Activated naive CD4-positive, alpha-beta T cell treated with anti-CD3 and anti-CD28 coated beads, Interleukin-2, amount 50 U/mL, for 16 hours (primary cell): ENCODE measurements around the gene PDE3B.
"Not testable (repeated sequence)": the region's sequence is repeated elsewhere in the genome, so short reads cannot be mapped to it uniquely, and the experiment has no call there.

Source experiments
- DNase-seq: peaks from one replicate; pipeline ENCODE4 v3.0.0-alpha.2; 2020

The PDE3B gene

DNA sequence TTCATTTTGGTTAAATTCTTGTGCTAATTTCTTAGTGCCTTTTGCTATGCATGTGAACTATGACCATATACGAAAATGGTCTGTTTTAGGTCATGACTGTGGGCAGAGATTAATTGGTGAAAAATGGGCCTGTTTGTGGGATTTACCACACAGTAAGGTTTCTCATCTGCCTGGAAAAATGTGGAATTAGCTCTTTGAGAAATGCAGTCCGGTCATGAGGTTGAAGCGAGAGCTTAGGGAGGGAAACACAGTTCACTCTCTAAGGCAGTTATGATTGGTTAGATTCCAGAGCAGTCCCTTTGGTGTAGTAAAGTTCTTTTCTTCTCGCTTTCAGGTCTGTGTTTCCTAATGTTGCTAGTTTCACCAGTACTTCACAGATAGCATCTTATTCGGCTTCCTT, 1.2 kb upstream of the PDE3B start:
- DNase-seq: no peak

DNA sequence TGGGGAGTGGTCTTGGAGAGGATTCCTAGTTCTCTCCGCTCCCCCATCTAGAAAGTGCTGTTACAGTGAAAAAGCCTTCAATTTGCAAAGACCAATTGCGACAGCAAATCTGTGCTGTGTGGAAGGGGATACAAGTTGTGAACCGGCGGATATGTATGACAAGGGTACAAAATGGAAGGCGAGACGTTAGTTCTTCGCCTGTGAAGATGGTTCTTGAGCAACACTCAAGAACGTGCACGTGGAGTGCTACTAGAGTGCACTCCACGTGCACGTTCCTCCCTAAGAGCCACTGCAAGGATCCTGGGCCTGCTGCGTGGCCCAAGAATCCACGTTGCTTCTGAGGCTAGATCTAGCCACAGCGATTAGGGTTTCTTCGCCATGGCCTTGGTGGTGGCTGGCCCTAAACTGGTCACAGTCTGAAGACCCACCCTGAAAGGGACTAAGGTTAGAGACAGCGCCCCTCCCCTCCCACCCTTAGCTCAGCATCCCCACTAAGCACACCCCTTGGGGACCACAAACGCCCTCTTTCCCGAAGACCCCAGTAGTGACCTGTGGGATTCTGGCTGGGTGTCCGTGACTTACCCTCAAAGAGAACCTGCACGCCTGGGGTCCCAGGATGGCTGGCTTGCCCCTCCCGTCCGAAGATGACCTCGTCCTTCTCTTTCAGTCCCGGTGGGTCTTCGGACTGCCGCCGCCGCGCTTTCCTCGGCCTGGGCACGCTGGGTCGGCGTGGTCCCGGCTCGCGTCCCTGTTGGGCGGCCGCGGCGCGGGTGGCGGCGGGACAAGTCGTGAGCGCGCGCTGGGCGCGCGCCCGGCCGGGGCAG, 519 bp upstream of the PDE3B start:
- DNase-seq: no peak

DNA sequence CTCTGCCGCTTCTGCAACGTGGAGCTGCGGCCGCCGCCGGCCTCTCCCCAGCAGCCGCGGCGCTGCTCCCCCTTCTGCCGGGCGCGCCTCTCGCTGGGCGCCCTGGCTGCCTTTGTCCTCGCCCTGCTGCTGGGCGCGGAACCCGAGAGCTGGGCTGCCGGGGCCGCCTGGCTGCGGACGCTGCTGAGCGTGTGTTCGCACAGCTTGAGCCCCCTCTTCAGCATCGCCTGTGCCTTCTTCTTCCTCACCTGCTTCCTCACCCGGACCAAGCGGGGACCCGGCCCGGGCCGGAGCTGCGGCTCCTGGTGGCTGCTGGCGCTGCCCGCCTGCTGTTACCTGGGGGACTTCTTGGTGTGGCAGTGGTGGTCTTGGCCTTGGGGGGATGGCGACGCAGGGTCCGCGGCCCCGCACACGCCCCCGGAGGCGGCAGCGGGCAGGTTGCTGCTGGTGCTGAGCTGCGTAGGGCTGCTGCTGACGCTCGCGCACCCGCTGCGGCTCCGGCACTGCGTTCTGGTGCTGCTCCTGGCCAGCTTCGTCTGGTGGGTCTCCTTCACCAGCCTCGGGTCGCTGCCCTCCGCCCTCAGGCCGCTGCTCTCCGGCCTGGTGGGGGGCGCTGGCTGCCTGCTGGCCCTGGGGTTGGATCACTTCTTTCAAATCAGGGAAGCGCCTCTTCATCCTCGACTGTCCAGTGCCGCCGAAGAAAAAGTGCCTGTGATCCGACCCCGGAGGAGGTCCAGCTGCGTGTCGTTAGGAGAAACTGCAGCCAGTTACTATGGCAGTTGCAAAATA, 816 bp downstream of the PDE3B start:
- DNase-seq: peak; percentile 55

DNA sequence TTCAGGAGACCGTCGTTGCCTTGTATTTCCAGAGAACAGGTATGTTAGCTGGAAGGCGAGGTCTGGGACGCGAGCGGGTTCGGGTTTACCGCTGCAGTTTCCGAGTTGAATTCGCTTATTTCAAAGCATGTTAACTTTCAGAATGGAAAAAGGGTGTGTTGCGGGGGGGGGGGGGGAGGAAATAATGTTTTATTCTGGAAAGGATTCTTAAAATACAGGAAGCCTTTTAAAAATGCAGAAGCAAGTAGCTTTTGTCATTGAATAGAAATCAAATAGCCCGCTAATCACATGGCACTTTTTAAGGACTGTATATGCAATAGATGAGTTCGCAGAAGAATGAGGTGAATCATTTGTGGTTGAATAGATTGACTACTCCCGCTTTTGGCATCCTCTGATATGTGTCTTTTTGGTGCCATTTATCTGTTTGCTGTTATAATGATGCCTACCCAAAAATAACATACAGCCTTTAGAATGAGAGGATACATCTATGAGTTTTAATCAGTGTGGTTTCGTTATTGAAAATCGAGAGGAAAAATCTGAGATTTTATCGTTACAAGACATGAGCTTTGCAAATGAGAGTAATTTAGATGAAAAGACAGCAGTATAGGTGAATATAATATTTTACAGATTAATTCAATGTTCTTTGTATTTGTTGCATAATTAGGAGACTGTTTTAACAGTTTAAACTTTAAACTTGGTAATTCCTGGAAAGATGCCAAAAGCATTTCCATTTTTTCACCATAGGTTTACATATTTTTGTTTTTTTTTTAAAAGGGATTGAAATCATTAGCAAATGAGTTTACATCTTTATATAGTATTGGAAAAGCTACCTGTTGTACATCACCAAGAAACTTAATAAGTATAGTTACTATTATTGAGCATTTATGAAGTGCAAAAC, 1.7 kb downstream of the PDE3B start:
- peak; percentile 31 for DNase-seq

DNA sequence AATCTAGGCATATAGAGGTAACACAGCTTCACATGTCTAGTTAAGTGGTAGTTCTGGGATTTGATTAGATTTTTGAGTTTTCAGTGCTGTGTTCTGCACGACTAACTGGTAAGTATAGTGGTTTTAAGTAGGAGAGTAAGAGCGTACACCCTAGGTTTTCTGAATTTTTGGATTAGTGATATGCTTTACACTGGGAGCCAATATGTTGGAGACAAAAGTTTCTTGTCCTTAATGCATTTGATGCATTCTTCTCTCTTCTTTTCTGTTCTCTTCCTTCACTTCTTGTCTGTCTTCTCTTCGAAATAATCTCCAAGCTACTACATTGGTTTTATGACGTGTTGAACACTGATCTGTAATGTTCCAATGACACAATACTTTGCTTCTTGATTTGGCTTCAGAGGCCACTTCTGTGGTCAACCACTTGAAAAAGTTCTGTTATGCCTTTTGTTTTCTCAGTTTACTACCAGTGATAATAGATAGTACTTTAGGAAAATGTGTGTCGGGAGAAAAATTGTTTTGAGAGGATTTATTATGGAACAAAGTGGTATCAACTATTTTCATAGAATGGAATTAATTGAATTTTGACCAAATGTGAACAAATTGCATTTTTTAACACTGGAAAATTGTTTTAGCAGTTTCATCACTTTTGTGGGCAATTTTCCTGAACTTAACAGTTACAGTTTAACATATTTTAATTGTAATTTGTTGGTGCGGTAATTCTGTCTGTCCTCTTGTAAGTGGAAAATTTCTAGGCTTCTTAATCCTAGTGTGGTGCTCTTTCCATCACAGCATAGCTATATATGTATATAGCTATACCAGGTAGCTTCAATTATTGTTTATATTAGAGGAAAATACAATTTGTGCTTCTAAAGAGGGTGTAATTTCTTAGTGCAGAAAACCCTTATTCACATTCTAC, 2.6 kb downstream of the PDE3B start:
- no peak for DNase-seq

DNA sequence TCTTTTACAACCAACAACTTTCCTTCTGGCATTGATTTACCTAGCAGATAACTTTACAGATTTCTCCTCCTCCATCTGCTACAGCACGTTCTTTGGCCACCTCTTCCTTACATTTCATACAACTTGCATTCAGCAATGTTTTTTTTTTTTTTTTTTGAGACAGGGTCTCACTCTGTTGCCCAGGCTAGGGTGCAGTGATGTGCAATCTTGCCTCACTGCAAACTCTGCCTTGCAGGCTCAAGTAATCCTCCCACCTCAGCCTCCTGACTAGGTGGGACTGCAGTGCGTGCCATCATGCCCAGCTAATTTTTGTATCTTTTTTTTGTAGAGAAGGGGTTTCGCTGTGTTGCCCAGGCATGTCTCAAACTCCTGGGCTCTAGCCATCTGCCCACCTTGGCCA, 6.5 kb downstream of the PDE3B start:
- DNase-seq: no peak

DNA sequence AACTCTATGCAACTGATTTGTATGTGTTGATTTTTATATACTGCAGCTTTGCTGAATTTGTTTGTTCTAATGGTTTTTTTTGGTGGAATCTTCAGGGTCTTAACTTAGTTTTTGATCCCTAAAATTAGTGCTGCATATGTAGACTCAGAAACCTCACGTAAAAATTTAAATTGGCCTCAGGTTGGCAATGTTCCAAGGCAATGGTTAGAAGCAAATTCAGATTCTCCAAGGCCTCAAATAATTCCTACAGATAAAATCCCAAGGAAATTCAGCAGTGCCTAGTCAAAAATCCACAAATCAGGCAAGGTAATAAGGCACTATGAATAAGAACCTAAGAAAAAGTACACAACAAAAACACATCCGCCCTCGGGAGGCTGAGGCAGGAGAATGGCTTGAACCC, 9.5 kb downstream of the PDE3B start:
- no peak for DNase-seq

DNA sequence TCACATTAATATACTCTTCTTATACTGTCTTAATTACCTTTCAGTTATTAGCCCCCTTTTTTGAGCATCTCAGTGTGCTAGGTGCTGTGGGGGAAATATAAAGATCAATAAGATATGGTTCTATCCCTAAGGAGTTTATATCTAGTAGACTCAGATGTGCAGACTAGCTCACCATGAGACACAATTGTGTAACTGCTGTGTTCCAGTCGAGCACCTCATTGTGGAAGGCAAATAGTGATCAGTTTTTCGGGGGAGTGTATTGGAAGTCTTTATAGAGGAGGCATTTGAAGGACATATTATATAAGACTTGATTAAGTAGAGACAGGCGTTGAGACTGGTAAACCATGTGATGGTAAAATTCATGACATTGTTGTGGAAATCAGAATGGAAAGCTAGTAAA, 11.8 kb downstream of the PDE3B start:
- no peak for DNase-seq

DNA sequence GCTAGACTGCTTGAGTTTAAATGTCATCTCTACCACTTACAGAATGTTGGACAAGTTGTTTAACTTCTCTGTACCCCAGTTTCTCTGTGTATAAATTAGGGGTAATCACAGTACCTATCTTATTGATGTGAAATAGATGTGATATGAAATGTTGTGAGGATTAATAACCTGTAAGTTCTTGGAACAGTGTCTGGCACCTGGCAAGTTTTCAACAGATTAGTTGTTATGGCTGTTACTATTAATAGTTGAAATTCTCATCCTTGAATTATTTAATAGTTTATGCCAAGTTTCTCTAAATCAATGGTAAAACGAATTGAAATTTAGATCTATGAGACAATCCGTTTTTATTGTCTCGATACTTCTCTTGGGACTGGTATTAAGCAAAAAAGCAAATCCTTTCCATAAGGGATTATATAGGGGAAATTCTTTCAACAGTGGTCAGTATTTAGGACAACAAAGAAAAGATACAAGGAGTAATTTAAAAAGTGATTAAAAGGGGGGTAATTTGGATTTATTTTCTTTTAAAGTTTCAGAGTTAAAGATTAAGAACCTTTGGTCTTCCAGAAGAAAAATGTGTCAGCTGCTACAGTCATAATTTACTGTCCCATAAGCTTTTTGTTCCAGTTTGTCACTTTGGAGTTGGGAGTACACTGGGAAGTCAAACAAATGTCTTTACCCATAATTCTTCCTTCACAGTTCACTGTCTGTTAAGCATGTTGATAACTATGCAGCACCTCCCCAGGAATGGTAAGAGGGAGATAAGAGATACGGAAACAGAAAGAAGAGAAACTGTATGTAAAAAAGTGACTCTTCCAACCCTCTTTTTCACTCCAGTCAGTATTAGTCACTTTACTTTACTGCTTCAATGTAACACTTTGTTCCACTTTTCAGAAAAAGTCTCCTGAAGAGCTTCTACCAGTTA, 13.2 kb downstream of the PDE3B start:
- DNase-seq: no peak

DNA sequence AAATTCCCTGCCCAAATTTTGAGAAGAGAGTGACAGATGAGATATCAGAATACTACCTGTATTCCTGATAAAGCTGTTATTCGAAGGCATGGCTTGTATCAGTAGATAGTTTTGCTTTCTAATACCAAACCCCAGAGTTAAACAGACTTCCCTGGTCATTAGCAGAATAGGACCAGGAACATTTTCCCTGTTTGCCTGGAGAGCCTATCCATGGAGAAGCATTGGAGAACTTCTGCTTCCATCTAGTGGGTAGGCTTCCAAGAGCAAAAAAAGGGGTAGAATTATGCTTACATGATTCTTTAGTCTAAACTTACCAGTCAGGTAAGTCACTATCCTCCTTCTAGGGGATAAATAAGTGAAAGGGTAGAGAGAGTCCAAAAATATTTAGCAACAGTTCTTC, 14.2 kb downstream of the PDE3B start:
- DNase-seq: no peak

DNA sequence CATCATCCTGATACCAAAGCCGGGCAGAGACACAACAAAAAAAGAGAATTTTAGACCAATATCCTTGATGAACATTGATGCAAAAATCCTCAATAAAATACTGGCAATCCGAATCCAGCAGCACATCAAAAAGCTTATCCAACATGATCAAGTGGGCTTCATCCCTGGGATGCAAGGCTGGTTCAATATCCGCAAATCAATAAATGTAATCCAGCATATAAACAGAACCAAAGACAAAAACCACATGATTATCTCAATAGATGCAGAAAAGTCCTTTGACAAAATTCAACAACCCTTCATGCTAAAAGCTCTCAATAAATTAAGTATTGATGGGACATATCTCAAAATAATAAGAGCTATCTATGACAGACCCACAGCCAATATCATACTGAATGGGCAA, 21.3 kb downstream of the PDE3B start:
- not testable (repeated sequence) for DNase-seq

DNA sequence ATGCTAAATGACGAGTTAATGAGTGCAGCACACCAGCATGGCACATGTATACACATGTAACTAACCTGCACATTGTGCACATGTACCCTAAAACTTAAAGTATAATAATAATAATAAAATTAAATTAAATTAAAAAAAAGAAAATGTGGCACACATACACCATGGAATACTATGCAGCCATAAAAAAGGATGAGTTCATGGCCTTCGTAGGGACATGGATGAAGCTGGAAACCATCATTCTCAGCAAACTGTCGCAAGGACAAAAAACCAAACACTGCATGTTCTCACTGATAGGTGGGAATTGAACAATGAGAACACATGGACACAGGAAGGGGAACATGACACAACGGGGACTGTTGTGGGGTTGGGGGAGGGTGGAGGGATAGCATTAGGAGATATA, 23.7 kb downstream of the PDE3B start:
- not testable (repeated sequence) for DNase-seq

DNA sequence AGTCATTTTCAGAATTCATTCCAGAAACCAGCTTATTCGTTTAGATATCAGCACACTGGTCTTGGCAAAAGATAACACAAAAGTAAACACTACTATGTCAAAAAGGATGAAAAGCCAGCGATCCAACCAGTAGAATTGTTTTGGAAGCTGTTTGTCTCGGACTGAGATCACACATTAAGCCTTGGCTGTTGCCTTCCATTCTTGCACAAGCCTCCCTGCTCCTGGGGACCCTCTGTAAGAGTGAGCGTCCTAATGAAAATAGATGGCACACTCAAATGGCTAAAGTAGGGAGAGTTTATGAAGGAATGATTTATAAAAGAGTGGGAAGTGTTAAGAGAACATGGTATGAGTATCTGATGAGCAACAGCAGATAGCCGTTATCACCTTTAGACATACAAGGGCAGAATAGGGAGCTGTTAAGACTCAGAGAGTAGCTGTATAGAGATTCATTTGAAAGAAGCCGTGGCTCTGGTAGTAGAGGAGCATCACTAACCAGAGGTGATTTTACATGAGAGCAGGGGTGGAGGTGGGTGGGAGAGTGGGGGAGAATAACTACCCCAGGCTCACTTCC, 25.2 kb downstream of the PDE3B start:
- no peak for DNase-seq

DNA sequence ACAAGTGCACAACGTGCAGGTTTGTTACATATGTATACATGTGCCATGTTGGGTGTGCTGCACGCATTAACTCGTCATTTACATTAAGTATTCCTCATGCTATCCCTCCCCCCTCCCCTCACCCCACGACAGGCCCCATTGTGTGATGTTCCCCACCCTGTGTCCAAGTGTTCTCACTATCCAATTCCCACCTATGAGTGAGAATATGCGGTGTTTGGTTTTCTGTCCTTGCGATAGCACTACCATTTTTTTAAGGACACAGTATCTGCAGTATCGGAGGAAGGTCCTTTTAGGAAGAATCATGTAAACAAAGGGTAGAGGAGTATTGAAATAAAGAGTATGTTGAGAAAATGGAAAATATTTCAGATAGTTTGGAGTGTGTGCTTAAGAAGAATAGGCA, 25.9 kb downstream of the PDE3B start:
- DNase-seq: no peak

DNA sequence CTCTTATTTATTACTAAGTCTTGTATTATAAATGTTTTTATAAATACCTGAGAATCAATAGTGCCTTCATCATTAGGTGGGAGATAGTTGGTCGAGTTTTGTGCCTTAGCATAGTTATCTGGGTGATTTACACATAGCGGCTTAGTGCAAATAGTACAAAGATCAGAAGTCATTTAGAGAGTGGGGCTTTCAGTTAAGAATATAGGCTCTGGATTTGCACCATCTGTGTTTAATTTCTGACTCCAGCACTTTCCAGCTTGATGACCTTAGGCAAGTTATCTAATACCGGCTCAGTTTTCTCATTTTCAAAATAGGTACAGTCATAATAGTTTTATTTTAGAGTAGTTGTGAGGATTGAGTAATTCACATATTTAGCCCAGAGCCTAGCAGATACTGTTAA, 26.4 kb downstream of the PDE3B start:
- DNase-seq: no peak

DNA sequence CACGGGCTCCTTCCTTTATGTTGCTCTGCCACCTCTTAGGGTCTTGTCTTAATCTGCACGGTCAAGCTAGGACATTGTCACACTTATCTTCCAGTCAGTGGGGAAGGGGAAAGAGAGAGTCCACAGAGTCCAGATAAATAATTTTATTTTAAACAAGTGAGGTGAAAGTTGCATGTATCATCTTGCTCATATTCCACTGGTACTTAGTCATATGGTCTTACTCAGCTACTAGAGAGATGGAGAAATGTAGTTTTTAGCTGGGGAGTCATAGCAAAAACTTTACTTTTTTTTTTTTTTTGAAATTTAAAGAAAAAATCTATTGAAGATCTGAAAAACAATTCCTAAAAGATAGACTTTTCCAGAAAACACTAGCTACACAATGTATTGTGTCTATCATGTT, 29.0 kb downstream of the PDE3B start:
- no peak for DNase-seq

DNA sequence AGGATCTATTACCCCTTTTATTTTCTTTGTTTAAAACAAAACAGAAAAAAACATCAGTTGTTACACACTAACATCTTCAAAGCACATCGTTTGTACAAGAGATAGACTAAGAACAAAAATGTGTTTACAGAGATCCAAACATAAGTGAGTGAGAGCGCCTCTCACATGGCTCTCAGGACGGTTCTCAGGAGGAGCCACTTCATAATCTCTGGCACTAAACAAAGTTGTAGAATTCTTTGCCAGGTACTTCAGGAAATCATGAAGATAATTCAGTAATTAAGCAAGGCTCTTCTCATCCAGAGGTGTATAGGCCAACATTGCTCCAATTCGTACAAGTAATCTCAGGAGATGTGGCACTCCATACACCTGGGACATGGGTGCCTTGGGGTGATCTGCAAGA, 29.8 kb downstream of the PDE3B start:
- DNase-seq: no peak

DNA sequence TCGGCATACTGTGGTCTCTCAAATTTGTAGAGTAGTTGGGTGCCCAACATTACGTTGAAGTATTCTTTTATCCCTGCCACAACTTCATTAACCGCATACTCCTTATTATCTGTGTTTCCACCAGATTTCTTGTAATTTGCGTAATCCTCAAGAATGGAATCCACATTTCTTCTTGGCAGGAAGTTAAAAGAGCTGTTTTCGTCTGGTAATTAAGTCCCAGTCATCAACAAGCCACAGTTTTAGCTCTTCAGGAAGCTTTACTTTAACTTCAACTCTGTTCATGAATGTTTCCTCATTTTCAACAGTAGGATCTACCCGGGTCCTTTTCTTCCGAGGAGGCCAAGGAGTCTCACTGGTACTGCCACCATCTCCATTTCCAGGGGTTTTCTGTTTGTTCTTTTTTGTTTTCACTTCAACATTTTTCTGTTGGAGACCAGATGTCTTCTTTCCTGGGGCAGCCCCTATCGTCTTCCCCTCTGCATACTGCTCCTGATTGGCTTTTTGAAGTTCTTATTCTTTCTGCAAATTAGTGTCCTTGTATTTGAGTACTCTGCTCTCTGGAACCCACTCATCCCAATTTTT, 30.3 kb downstream of the PDE3B start:
- no peak for DNase-seq

DNA sequence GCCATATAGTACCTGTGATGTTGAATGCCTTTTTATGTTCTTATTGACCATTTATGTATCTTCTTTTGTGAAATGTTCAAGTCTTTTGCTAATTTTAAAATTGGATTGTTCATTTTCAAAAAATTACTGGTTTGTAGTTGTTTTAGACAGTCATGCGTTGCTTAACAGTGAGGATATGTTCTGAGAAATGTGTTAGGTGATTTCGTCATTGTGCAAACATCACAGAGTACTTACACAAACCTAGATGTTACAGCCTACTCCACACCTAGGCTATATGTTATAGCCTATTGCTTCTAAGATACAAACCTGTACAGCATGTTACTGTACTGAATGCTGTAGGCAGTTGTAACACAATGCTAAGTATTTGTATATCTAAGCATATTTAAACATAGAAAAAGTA, 32.5 kb downstream of the PDE3B start:
- DNase-seq: no peak

DNA sequence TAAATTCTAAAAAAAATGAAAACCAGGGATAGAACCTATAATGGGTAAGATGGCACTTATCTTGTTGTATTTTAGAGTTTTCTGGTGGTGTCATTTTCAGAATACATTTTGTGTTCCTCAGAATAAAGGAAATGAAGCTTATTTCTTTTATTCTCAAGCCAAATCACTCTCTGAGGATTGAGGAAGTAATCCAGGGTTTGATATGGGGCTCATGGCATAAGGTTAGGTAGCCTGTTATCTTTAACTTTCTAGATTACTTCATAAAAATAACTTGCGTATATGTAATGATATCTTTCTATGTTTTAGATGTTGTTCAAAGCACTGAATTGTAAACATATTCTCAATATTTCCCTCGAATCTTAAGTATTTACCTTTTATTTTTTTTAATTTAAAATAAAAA, 33.5 kb downstream of the PDE3B start:
- no peak for DNase-seq
